ENCODE measurements around the gene KIF5C.

Gene KIF5C

DNA sequence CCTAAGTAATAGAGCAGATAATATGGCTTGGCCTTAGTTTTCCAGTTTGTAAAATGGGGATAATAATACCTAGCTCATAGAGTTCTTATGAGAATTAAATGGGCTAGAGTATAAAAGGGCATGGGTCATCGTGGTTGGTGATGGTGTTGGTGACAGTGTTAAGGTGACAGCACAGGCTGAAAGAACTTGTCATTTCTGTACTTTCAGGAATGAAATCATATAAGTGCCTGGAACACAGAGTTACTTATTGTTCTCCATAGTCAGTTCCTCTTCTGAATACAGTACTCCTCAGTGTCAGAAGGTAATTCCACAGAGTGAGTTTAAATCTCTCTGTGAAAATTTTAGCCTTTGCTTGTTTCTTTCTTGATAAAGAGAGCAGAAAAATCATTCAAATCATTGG, 42.4 kb downstream of the KIF5C start:
- no peak for TF ChIP-seq EZH2 (IDR thresholded peaks at IDR 0.05; ENCODE audit: borderline replicate concordance, low read length)
- TF ChIP-seq, protein P1, sequence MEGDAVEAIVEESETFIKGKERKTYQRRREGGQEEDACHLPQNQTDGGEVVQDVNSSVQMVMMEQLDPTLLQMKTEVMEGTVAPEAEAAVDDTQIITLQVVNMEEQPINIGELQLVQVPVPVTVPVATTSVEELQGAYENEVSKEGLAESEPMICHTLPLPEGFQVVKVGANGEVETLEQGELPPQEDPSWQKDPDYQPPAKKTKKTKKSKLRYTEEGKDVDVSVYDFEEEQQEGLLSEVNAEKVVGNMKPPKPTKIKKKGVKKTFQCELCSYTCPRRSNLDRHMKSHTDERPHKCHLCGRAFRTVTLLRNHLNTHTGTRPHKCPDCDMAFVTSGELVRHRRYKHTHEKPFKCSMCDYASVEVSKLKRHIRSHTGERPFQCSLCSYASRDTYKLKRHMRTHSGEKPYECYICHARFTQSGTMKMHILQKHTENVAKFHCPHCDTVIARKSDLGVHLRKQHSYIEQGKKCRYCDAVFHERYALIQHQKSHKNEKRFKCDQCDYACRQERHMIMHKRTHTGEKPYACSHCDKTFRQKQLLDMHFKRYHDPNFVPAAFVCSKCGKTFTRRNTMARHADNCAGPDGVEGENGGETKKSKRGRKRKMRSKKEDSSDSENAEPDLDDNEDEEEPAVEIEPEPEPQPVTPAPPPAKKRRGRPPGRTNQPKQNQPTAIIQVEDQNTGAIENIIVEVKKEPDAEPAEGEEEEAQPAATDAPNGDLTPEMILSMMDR (IDR thresholded peaks at IDR 0.05; ENCODE audit: low read length): no peak
- no peak overlapping the region for H2AFZ ChIP-seq (ENCODE audit: low read length)
- no peaks in the 10 kb centered on the region for H3K4me1 ChIP-seq (ENCODE audit: insufficient read depth, low read length, severe bottlenecking)
- H4K20me1 ChIP-seq (ENCODE audit: insufficient read depth, low read length): no peaks in the 10 kb centered on the region
- 0 out of 2 replicates have a peak, but pooled peaks cover 4% of the 10 kb centered on the region for H3K27me3 ChIP-seq (ENCODE audit: insufficient read depth, low read length)
- no peak overlapping the region for H3K27ac ChIP-seq (ENCODE audit: low read depth, low read length, poor library complexity, severe bottlenecking)
- no peak overlapping the region for H3K4me3 ChIP-seq (ENCODE audit: low read depth, low read length, poor library complexity, severe bottlenecking)
- no peaks in the 10 kb centered on the region for H3K9me2 ChIP-seq (ENCODE audit: low read depth, low read length)
- no peaks in the 10 kb centered on the region for H3K36me3 ChIP-seq (ENCODE audit: insufficient read depth, low read length)
- no peak overlapping the region for H3K4me2 ChIP-seq (ENCODE audit: low read length)
- H3K79me2 ChIP-seq (ENCODE audit: insufficient read depth, low read length): no peaks in the 10 kb centered on the region
- H3K9ac ChIP-seq (ENCODE audit: low read length): no peak overlapping the region
- no peaks in the 10 kb centered on the region for H3K9me3 ChIP-seq (ENCODE audit: low read length)
- no peaks in the 10 kb centered on the region for H3F3A ChIP-seq (ENCODE audit: insufficient read depth, low read length)

- Histone ChIP-seq H4K20me1 (ENCODE audit: insufficient read depth, low read length) (no peaks in the 10 kb centered on the region), H3K79me2 (ENCODE audit: insufficient read depth, low read length) (no peaks in the 10 kb centered on the region), H3K9ac (ENCODE audit: low read length) (no peak overlapping the region), H3K27ac (ENCODE audit: low read depth, low read length, poor library complexity, severe bottlenecking) (no peak overlapping the region), H3K4me1 (ENCODE audit: insufficient read depth, low read length, severe bottlenecking) (no peaks in the 10 kb centered on the region), H3K4me2 (ENCODE audit: low read length) (no peak overlapping the region), H3F3A (ENCODE audit: insufficient read depth, low read length) (no peaks in the 10 kb centered on the region), H3K9me3 (ENCODE audit: low read length) (no peaks in the 10 kb centered on the region), H2AFZ (ENCODE audit: low read length) (no peak overlapping the region), H3K9me2 (ENCODE audit: low read depth, low read length) (no peaks in the 10 kb centered on the region), H3K27me3 (ENCODE audit: insufficient read depth, low read length) (0 out of 2 replicates have a peak, but pooled peaks cover 4% of the 10 kb centered on the region), H3K4me3 (ENCODE audit: low read depth, low read length, poor library complexity, severe bottlenecking) (no peak overlapping the region), H3K36me3 (ENCODE audit: insufficient read depth, low read length) (no peaks in the 10 kb centered on the region)
- TF ChIP-seq, protein P1 (IDR thresholded peaks at IDR 0.05; ENCODE audit: low read length): no peak
- no peak for TF ChIP-seq EZH2 (IDR thresholded peaks at IDR 0.05; ENCODE audit: borderline replicate concordance, low read length)
These were observed 43.5 kb downstream of the KIF5C start for GRCh38 chr2:148918554-148918953.

- Histone ChIP-seq H3K9ac (ENCODE audit: low read length) (no peak overlapping the region), H3K4me3 (ENCODE audit: low read depth, low read length, poor library complexity, severe bottlenecking) (no peak overlapping the region), H2AFZ (ENCODE audit: low read length) (no peak overlapping the region), H3K27ac (ENCODE audit: low read depth, low read length, poor library complexity, severe bottlenecking) (no peak overlapping the region), H3K79me2 (ENCODE audit: insufficient read depth, low read length) (no peaks in the 10 kb centered on the region), H3F3A (ENCODE audit: insufficient read depth, low read length) (no peaks in the 10 kb centered on the region), H3K9me3 (ENCODE audit: low read length) (no peaks in the 10 kb centered on the region), H4K20me1 (ENCODE audit: insufficient read depth, low read length) (no peaks in the 10 kb centered on the region), H3K9me2 (ENCODE audit: low read depth, low read length) (no peaks in the 10 kb centered on the region), H3K36me3 (ENCODE audit: insufficient read depth, low read length) (no peaks in the 10 kb centered on the region), H3K4me2 (ENCODE audit: low read length) (no peak overlapping the region), H3K4me1 (ENCODE audit: insufficient read depth, low read length, severe bottlenecking) (no peaks in the 10 kb centered on the region), H3K27me3 (ENCODE audit: insufficient read depth, low read length) (0 out of 2 replicates have a peak, but pooled peaks cover 4% of the 10 kb centered on the region)
- no peak for TF ChIP-seq EZH2 (IDR thresholded peaks at IDR 0.05; ENCODE audit: borderline replicate concordance, low read length)
- TF ChIP-seq, protein P1 (IDR thresholded peaks at IDR 0.05; ENCODE audit: low read length): no peak
These were observed 45.5 kb downstream of the KIF5C start for GRCh38 chr2:148920559-148920958.

Data from OCI-LY1 (cell line).